Stimulated activated naive B cell treated with anti-CD40 and anti-IgM and Interleukin-4, amounts not matched to agents 10 μg/mL and 1 μg/mL and 100 μg/mL, for 72 hours (primary cell): ENCODE results near the gene IWS1.

ENCODE experiments used
- ATAC-seq, 2 donors: fragments of 150-1000 bp; cut with Tn5 transposase; replicated peaks; 2 replicates each; pipeline ENCODE4 v1.10.0; 2021; ENCODE audit warnings: moderate library complexity in 1 of 2
- DNase-seq: peaks from one replicate; pipeline ENCODE4 v3.0.0; 2021
- H3K27ac Mint-ChIP-seq: one replicate; pipeline ENCODE4 v1.8.0; 2022; ENCODE audit warnings: mild to moderate bottlenecking, mixed read lengths
- H3K27me3 Mint-ChIP-seq, 2 donors: one replicate each; pipeline ENCODE4 v1.8.0; 2022; ENCODE audit warnings: mixed read lengths in 2 of 2
- H3K36me3 Mint-ChIP-seq, 2 donors: one replicate each; pipeline ENCODE4 v1.8.0; 2022; ENCODE audit warnings: mixed read lengths in 2 of 2, mild to moderate bottlenecking in 1 of 2
- H3K4me1 Mint-ChIP-seq, 2 donors: one replicate each; pipeline ENCODE4 v1.8.0; 2022; ENCODE audit warnings: mixed read lengths in 2 of 2, mild to moderate bottlenecking in 1 of 2
- H3K4me3 Mint-ChIP-seq, 2 donors: one replicate each; pipeline ENCODE4 v1.8.0; 2022; ENCODE audit warnings: mild to moderate bottlenecking in 2 of 2, mixed read lengths in 2 of 2, moderate library complexity in 1 of 2
- H3K9me3 Mint-ChIP-seq, 2 donors: one replicate each; pipeline ENCODE4 v1.8.0; 2022; ENCODE audit warnings: mixed read lengths in 2 of 2, mild to moderate bottlenecking in 1 of 2

Gene IWS1

GRCh38 chr2:127431408-127432023 is 94.8 kb downstream of the IWS1 start:
- H3K27me3 Mint-ChIP-seq: no peaks in the 10 kb centered on the region
- H3K4me1 Mint-ChIP-seq: no peaks in the 10 kb centered on the region
- ATAC-seq: no peak
- no peak overlapping the region for H3K4me3 Mint-ChIP-seq
- H3K9me3 Mint-ChIP-seq: no peaks in the 10 kb centered on the region
- no peak for DNase-seq
- H3K36me3 Mint-ChIP-seq: peaks cover 4 to 20% of the 10 kb centered on the region in 2 donors
- no peak overlapping the region for H3K27ac Mint-ChIP-seq
